Psoas muscle (tissue), 8 donors: ENCODE data around the gene CLDN12. TPM values are rescaled to one million over a fixed set of nuclear protein-coding genes. Genes with fewer than 3 reads are reported as not detected.

Source experiments
- ATAC-seq, 4 donors: fragments of 200-7000 bp; cut with Tn5 transposase; one replicate each; pipeline ENCODE4 v1.9.1; 2020; ENCODE audit warnings: moderate library complexity in 3 of 4, mild to moderate bottlenecking in 2 of 4
- DNase-seq, 2 donors: peaks; one replicate each; pipeline ENCODE4 v3.0.0-alpha.2; 2020
- H3K27ac ChIP-seq: fragments of 200-600 bp; one replicate; pipeline ENCODE4 v1.8.0; 2022
- H3K27me3 ChIP-seq, 3 donors: fragments of 200-600 bp in 1 of 3; one replicate each; pipeline versions ENCODE4 v1.6.1 to v1.8.0; 2013 to 2022; ENCODE audit warnings: low read length in 2 of 3, mild to moderate bottlenecking in 2 of 3, moderate library complexity in 1 of 3; ENCODE audit not compliant: insufficient read depth in 3 of 3
- H3K36me3 ChIP-seq, 2 donors: fragments of 200-600 bp in 1 of 2; one replicate each; pipeline versions ENCODE4 v1.6.1 to v1.8.0; 2013 to 2022; ENCODE audit warnings: low read depth in 1 of 2, mild to moderate bottlenecking in 1 of 2, moderate library complexity in 1 of 2; ENCODE audit not compliant: insufficient read depth in 1 of 2
- H3K4me1 ChIP-seq: fragments of 200-600 bp; one replicate; pipeline ENCODE4 v1.8.0; 2022
- H3K4me3 ChIP-seq: fragments of 200-600 bp; one replicate; pipeline ENCODE4 v1.8.0; 2022; ENCODE audit warnings: mild to moderate bottlenecking
- H3K9me3 ChIP-seq: fragments of 200-600 bp; one replicate; pipeline ENCODE4 v1.8.0; 2022
- CTCF ChIP-seq: fragments of 200-600 bp; IDR thresholded peaks from one replicate; pipeline ENCODE4 v1.8.0; 2022; ENCODE audit warnings: antibody characterized with exemption
- WGBS, 3 donors: extraction: QIAGEN DNeasy Blood & Tissue Kit; methylation state at CpG; one replicate each; pipeline versions ENCODE4 v1.1.6 to v1.1.7; 2013; 5-methylcytosine and 5-hydroxymethylcytosine counted together
- intact Hi-C, 2 donors: fragments of 100-400 bp; cut with DNase I; formaldehyde crosslinking; loops; one replicate each; pipeline versions ENCODE4 v1.11.0 to v1.14.2; 2022
- polyA plus RNA-seq, 3 donors: library from polyadenylated mRNA; stranded (reverse); fragments of 200-250 nt; gene quantifications; one replicate each; pipeline ENCODE4 v1.2.3, GENCODE V29; 2013
- total RNA-seq, 4 donors: library from RNA; stranded (reverse); fragmentation: NEBNext Ultra II Directional in 2 of 4; extraction: Animal tissue kit (Norgen Biotek cat#: 25700) in 2 of 4; gene quantifications; one replicate each; pipeline versions ENCODE4 v1.2.1 to v1.2.4, GENCODE V29; 2021 to 2023
- donor health status: healthy with polysubstance abuse.
- donor health status: DM: no; HTN: no; CAD: no; lungs with moderate emphysema.
- donor health status: Bipolar disorder and iron deficiency.
- donor health status: healthy.
- donor health status: DM: yes; HTN: yes; CAD: no.
- donor health status: DM: no; HTN: no; CAD: no.
- donor health status: DM: no; HTN: no; CAD: no.
- donor health status: DM: yes; HTN: yes; CAD: no.

CLDN12 gene
- total and polyA plus RNA-seq, 7 donors, result 16.3 to 42.2 (median 28.1) TPM

GRCh38 chr7:90402785-90403173 lies 482 bp upstream of the CLDN12 start:
- Histone ChIP-seq H3K4me1 (peaks cover 25% of the 10 kb centered on the region), H3K9me3 (no peaks in the 10 kb centered on the region), H3K36me3 (peaks cover 7 to 26% of the 10 kb centered on the region in 2 donors), H3K27me3 (no peaks in the 10 kb centered on the region), H3K27ac (peak overlapping the region; percentile 98), H3K4me3 (peak overlapping the region; percentile 80)
- intact Hi-C loops, result loop anchor here (1.0 to 5.0 kb wide), 2 partner anchors 53 to 55 kb away; partner anchors contain the start of gene GTPBP10 (in 1 of the 2)
- no peak for TF ChIP-seq CTCF
- DNase-seq (no peak), ATAC-seq (no peak)
- WGBS, 3 donors, result 14 to 23% (median 20%) methylated on average over 1 of the region's 1 CpG

GRCh38 chr7:90404777-90405176 lies 1.5 kb downstream of the CLDN12 start:
- Histone ChIP-seq H3K4me1 (peaks cover 31% of the 10 kb centered on the region), H3K27ac (peak overlapping the region; percentile 98), H3K4me3 (peak overlapping the region; percentile 80), H3K27me3 (no peaks in the 10 kb centered on the region), H3K36me3 (peaks cover 10 to 46% of the 10 kb centered on the region in 2 donors), H3K9me3 (no peaks in the 10 kb centered on the region)
- TF ChIP-seq CTCF, result no peak
- no peak for DNase-seq
- intact Hi-C loops, result loop anchor here in 1 of 2 donors (5.0 kb wide), 1 partner anchor 57 kb away; the partner anchor contains the start of gene GTPBP10
- WGBS, 3 donors, result 78 to 81% (median 78%) methylated on average over 4 of the region's 4 CpGs
- peak; percentile 36 to 73 (median 56) for ATAC-seq

- Histone ChIP-seq H3K36me3 (peaks cover 13 to 56% of the 10 kb centered on the region in 2 donors), H3K27me3 (no peaks in the 10 kb centered on the region), H3K27ac (no peak overlapping the region), H3K4me3 (no peak overlapping the region), H3K9me3 (no peaks in the 10 kb centered on the region), H3K4me1 (peaks cover 48% of the 10 kb centered on the region)
- 57 to 81% (median 58%) methylated on average over 1 of the region's 1 CpG for WGBS, 3 donors
- ATAC-seq, result no peak
- intact Hi-C loops, result no loop called here
- no peak for TF ChIP-seq CTCF
- no peak for DNase-seq
Measured at GRCh38 chr7:90407484-90407821, 4.2 kb downstream of the CLDN12 start.

- TF ChIP-seq CTCF, result no peak
- Histone ChIP-seq H3K9me3 (no peaks in the 10 kb centered on the region), H3K4me1 (peaks cover 51% of the 10 kb centered on the region), H3K27ac (no peak overlapping the region), H3K27me3 (no peaks in the 10 kb centered on the region), H3K4me3 (no peak overlapping the region), H3K36me3 (peaks cover 15 to 62% of the 10 kb centered on the region in 2 donors)
- 93 to 97% (median 95%) methylated on average over 1 of the region's 1 CpG for WGBS, 3 donors
- intact Hi-C loops, result no loop called here
- ATAC-seq (no peak), DNase-seq (no peak)
Measured at GRCh38 chr7:90408142-90408541, 4.9 kb downstream of the CLDN12 start.

GRCh38 chr7:90409667-90410066 lies 6.4 kb downstream of the CLDN12 start:
- H3K27me3 ChIP-seq, result no peaks in the 10 kb centered on the region
- no peak for DNase-seq
- H3K9me3 ChIP-seq, result no peaks in the 10 kb centered on the region
- no peak overlapping the region for H3K4me3 ChIP-seq
- H3K27ac ChIP-seq, result peak overlapping the region; percentile 13
- H3K36me3 ChIP-seq, result peaks cover 18 to 78% of the 10 kb centered on the region in 2 donors
- intact Hi-C loops, result no loop called here
- no peak for TF ChIP-seq CTCF
- H3K4me1 ChIP-seq, result peaks cover 47% of the 10 kb centered on the region
- 75 to 86% (median 79%) methylated on average over 3 of the region's 3 CpGs for WGBS, 3 donors
- no peak for ATAC-seq
